Thyroid gland (tissue), 4 donors: ENCODE results near the gene DIPK2A.

Experiments used
- POLR2A ChIP-seq, 2 donors: fragments of 450-650 bp; IDR thresholded peaks; one replicate each; pipeline ENCODE4 v1.6.1; 2017; ENCODE audit warnings: antibody characterized with exemption in 2 of 2, mild to moderate bottlenecking in 2 of 2, moderate library complexity in 1 of 2
- TF ChIP-seq, protein P1 (sequence below), 6 experiments: fragments of 200-600 bp in 3 of 6; fragments of 450-650 bp in 3 of 6; sonication (generic) in 3 of 6; IDR thresholded peaks; one replicate each; pipeline ENCODE4 v1.5.1; 2016 to 2019; ENCODE audit warnings: antibody characterized with exemption in 6 of 6, mild to moderate bottlenecking in 2 of 6, inconsistent platforms in 1 of 6, moderate library complexity in 1 of 6

DNA sequence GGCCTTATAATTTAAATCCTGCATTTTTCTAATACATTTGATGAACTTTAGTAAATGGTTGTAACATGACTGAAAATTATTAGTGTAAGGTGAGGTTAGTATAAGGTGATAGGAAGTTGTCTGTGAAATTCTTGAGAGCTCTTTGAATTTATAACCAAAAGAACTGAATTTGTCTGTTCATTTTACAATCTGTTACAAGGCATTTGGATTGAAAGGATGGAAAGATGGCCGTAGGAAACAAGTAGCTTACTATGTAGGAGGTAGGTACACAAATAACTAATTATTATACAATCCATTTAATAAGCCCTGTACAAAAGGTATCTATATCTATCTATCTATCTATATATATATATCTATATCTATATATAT, 6.6 kb downstream of the DIPK2A start:
- TF ChIP-seq, protein P1, sequence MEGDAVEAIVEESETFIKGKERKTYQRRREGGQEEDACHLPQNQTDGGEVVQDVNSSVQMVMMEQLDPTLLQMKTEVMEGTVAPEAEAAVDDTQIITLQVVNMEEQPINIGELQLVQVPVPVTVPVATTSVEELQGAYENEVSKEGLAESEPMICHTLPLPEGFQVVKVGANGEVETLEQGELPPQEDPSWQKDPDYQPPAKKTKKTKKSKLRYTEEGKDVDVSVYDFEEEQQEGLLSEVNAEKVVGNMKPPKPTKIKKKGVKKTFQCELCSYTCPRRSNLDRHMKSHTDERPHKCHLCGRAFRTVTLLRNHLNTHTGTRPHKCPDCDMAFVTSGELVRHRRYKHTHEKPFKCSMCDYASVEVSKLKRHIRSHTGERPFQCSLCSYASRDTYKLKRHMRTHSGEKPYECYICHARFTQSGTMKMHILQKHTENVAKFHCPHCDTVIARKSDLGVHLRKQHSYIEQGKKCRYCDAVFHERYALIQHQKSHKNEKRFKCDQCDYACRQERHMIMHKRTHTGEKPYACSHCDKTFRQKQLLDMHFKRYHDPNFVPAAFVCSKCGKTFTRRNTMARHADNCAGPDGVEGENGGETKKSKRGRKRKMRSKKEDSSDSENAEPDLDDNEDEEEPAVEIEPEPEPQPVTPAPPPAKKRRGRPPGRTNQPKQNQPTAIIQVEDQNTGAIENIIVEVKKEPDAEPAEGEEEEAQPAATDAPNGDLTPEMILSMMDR (IDR thresholded peaks at IDR 0.05) = no peak
- no peak for TF ChIP-seq POLR2A (IDR thresholded peaks at IDR 0.05)
